PC-3 (cell line): ENCODE measurements around the gene PPFIBP1.

Source experiments
- EZH2 ChIP-seq: fragments of 300-600 bp; sonication (generic); IDR thresholded peaks from one replicate; pipeline ENCODE4 v1.6.1; 2017; ENCODE audit warnings: antibody characterized with exemption, mild to moderate bottlenecking, low read length; ENCODE audit not compliant: unreplicated experiment
- EZH2phosphoT487 ChIP-seq: fragments of 300-600 bp; sonication (generic); IDR thresholded peaks from 2 replicates; pipeline ENCODE4 v1.6.1; 2018; ENCODE audit warnings: mild to moderate bottlenecking, antibody characterized with exemption, low read length, borderline replicate concordance

DNA sequence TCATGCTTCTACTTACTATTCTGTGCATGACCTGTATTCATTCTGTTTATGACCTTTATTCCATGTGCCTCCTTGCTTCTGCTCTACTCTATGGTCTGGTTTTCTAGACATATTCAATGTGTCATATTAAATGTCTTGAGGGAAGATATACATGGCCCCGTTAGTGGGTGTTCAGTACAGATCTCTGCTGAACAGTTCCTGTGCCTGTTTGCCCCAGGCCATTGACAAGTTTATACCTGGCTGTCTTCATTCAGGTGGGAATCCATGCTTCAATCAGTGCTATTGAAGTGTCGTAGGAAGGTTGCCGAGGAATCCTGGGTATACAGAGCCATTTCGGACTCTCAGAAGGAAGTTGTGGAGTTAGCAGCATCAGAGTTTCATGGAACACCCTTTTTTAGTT, 7.4 kb upstream of the PPFIBP1 start:
- TF ChIP-seq EZH2, result no peak
- TF ChIP-seq EZH2phosphoT487, result no peak
